Erythroblast (primary cell): ENCODE measurements around the gene CYP39A1.

Source experiments
- GATA1 ChIP-seq: IDR thresholded peaks from 2 replicates; pipeline ENCODE4 v1.6.1; 2011; ENCODE audit warnings: low read depth, mild to moderate bottlenecking, control low read depth, low read length, moderate library complexity
- POLR2A ChIP-seq: IDR thresholded peaks from 2 replicates; pipeline ENCODE4 v1.6.1; 2011; ENCODE audit warnings: mild to moderate bottlenecking, low read length

GRCh38 chr6:46541556-46541955 is 111.1 kb downstream of the CYP39A1 start:
- TF ChIP-seq POLR2A: no peak
- TF ChIP-seq GATA1: no peak
